ENCODE results near the gene RNF26.

The RNF26 gene

DNA sequence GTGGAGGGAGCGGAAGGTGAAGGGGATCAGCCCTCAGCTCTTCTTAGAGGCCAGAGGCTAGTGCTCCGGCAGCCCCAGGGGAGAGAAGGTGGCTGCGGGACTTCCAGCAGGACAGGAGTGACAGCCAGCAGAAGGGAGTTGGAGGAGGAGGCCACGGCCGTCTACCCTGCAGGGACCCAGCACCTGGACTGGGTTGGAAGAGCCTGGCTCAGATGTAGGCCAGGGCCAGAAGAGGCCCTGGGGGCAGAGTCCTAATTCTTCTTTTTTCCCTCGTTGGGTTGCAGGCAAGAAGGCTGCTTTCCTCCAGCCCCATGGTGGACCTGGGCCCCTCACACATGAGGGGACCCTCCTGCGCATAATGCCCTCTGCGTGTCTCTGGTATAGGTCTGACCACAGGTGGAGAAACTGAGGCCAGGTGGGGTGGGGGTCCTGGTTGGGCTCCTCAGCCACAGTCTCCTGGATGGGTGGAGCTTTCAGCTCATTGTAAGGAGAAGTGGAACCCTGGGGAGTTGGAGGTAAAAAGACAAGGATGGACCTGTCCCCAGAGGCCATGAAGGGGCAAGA is 15.1 kb upstream of the RNF26 start:
- Histone ChIP-seq H3K9me3 (no peaks in the 10 kb centered on the region), H3K4me1 (peaks cover 41% of the 10 kb centered on the region), H3K36me3 (replicated peaks) (peaks cover 5% of the 10 kb centered on the region), H3K27me3 (ENCODE audit: low read depth) (no peaks in the 10 kb centered on the region), H3K4me3 (no peak overlapping the region)
- in situ Hi-C loops (cut with MboI; ENCODE audit: low sequenced_read_pairs), result no loop called here
- no peak for DNase-seq (ENCODE audit: low spot score in 2 of 2)

DNA sequence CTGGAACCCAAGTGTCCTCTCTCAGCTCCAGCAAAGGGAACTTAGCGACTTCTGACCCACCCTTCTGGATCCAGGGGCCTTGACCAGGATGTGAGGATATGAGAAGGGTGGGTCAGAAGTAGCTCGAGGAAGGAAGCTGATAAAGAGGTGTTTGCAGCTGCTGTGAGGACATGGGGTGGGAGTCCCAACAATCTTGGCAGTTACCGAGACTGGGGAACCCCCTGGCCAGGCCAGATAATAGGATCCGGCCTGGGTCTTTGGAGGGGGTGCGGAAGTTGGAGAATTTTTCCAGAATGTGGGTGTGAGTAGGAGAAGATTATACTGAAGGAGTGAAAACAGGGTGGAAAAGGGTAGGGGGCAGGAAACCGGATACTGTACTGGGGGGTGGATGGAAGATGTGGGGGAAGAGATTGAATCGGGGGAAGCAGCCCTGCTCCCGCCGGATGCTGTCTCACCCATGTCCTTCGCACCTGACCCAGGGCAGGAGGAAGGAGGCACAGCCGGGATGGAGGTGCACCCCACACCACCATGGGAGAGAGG is 14.6 kb upstream of the RNF26 start:
- no peak for DNase-seq (ENCODE audit: low spot score in 2 of 2)
- H3K9me3 ChIP-seq, result no peaks in the 10 kb centered on the region
- H3K4me1 ChIP-seq, result peaks cover 41% of the 10 kb centered on the region
- in situ Hi-C loops (cut with MboI; ENCODE audit: low sequenced_read_pairs), result loop anchor here (10.0 kb wide), 1 partner anchor 65 kb away; the partner anchor contains the start of gene USP2
- no peaks in the 10 kb centered on the region for H3K27me3 ChIP-seq (ENCODE audit: low read depth)
- H3K4me3 ChIP-seq, result no peak overlapping the region
- no peaks in the 10 kb centered on the region; the same call in none of the 2 replicates for H3K36me3 ChIP-seq (replicated peaks)

DNA sequence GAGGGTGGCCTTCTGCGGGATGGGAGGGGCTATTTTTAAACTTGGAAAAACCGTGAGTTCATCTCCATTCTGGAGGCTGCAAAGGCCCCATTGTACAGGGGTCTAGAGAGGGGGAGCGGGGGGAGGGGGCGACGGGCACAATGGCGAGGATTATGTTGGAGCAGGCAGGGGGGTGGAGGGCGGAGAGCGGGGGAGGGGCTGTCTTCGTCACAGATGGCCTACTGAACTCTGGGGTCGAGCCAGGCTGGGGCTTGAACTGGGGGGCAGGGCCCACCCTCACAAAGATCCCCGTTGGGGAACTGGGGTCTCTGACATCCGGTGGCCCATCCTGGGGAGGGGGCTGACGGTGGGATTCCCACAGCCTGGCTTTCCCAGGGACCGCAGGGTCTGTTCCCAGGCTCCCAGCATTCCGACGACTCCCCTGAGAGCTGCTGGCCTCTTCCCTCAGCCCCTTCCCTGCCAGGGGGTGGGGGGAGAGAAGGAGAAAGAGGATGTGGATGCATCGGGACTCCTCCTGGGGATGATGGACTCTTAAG is 14.0 kb upstream of the RNF26 start:
- H3K4me1 ChIP-seq, result peaks cover 41% of the 10 kb centered on the region
- DNase-seq (ENCODE audit: low spot score in 2 of 2), result peak; percentile 23 to 77
- peak overlapping the region; percentile 29 for H3K4me3 ChIP-seq
- in situ Hi-C loops (cut with MboI; ENCODE audit: low sequenced_read_pairs), result loop anchor here (10.0 kb wide), 1 partner anchor 64 kb away; the partner anchor contains the start of gene USP2
- H3K9me3 ChIP-seq, result no peaks in the 10 kb centered on the region
- no peaks in the 10 kb centered on the region; the same call in 1 of the 2 replicates for H3K36me3 ChIP-seq (replicated peaks)
- H3K27me3 ChIP-seq (ENCODE audit: low read depth), result no peaks in the 10 kb centered on the region

- no peaks in the 10 kb centered on the region for H3K27me3 ChIP-seq (ENCODE audit: low read depth)
- H3K4me3 ChIP-seq, result peak overlapping the region; percentile 29
- H3K36me3 ChIP-seq (replicated peaks), result no peaks in the 10 kb centered on the region; the same call in 1 of the 2 replicates
- peak; percentile 54 to 80 for DNase-seq (ENCODE audit: low spot score in 2 of 2)
- in situ Hi-C loops (cut with MboI; ENCODE audit: low sequenced_read_pairs), result loop anchor here (10.0 kb wide), 1 partner anchor 64 kb away; the partner anchor contains the start of gene USP2
- peaks cover 37% of the 10 kb centered on the region for H3K4me1 ChIP-seq
- no peaks in the 10 kb centered on the region for H3K9me3 ChIP-seq
Observed at GRCh38 chr11:119320776-119321524, 13.4 kb upstream of the RNF26 start.

DNA sequence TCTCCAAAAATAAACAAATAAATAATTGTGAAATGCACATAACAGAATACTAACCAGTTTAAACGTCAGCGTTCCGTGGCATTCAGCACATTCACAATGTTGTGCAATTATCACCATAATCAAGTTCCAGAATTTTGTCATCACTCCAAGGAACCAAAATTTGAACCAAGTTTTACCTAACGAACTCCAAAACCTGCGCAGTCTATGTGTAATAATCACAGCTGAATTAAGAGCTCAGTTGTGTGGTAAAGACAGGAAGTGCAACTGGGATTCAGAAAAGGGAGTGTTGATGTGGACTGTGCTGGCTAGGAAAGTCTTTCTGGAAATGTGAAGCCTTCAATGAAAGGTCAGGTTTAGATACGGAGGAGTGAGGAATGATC is 12.0 kb upstream of the RNF26 start:
- Histone ChIP-seq H3K9me3 (no peaks in the 10 kb centered on the region), H3K4me1 (peaks cover 34% of the 10 kb centered on the region), H3K27me3 (ENCODE audit: low read depth) (no peaks in the 10 kb centered on the region), H3K4me3 (no peak overlapping the region), H3K36me3 (replicated peaks) (no peaks in the 10 kb centered on the region)
- in situ Hi-C loops (cut with MboI; ENCODE audit: low sequenced_read_pairs), result loop anchor here (10.0 kb wide), 1 partner anchor 62 kb away; the partner anchor contains the start of gene USP2
- no peak for DNase-seq (ENCODE audit: low spot score in 2 of 2)

- H3K36me3 ChIP-seq (replicated peaks), result no peaks in the 10 kb centered on the region
- peaks cover 32% of the 10 kb centered on the region for H3K4me1 ChIP-seq
- DNase-seq (ENCODE audit: low spot score in 2 of 2), result no peak
- in situ Hi-C loops (cut with MboI; ENCODE audit: low sequenced_read_pairs), result loop anchor here (10.0 kb wide), 1 partner anchor 62 kb away; the partner anchor contains the start of gene USP2
- no peaks in the 10 kb centered on the region for H3K9me3 ChIP-seq
- H3K4me3 ChIP-seq, result no peak overlapping the region
- H3K27me3 ChIP-seq (ENCODE audit: low read depth), result no peaks in the 10 kb centered on the region
Observed at GRCh38 chr11:119322921-119323531, 11.3 kb upstream of the RNF26 start.

GRCh38 chr11:119323532-119324033 is 10.7 kb upstream of the RNF26 start:
- no peaks in the 10 kb centered on the region for H3K27me3 ChIP-seq (ENCODE audit: low read depth)
- DNase-seq (ENCODE audit: low spot score in 2 of 2), result peak; percentile 56 to 93
- in situ Hi-C loops (cut with MboI; ENCODE audit: low sequenced_read_pairs), result loop anchor here (10.0 kb wide), 1 partner anchor 61 kb away; the partner anchor contains the start of gene USP2
- no peaks in the 10 kb centered on the region for H3K9me3 ChIP-seq
- no peak overlapping the region for H3K4me3 ChIP-seq
- H3K36me3 ChIP-seq (replicated peaks), result no peaks in the 10 kb centered on the region
- peaks cover 30% of the 10 kb centered on the region for H3K4me1 ChIP-seq

GRCh38 chr11:119324189-119324588 is 10.1 kb upstream of the RNF26 start:
- H3K4me1 ChIP-seq, result peaks cover 24% of the 10 kb centered on the region
- no peak for DNase-seq (ENCODE audit: low spot score in 2 of 2)
- no peak overlapping the region for H3K4me3 ChIP-seq
- H3K36me3 ChIP-seq (replicated peaks), result no peaks in the 10 kb centered on the region
- in situ Hi-C loops (cut with MboI; ENCODE audit: low sequenced_read_pairs), result loop anchor here (10.0 kb wide), 1 partner anchor 61 kb away; the partner anchor contains the start of gene USP2
- H3K9me3 ChIP-seq, result no peaks in the 10 kb centered on the region
- H3K27me3 ChIP-seq (ENCODE audit: low read depth), result no peaks in the 10 kb centered on the region

DNA sequence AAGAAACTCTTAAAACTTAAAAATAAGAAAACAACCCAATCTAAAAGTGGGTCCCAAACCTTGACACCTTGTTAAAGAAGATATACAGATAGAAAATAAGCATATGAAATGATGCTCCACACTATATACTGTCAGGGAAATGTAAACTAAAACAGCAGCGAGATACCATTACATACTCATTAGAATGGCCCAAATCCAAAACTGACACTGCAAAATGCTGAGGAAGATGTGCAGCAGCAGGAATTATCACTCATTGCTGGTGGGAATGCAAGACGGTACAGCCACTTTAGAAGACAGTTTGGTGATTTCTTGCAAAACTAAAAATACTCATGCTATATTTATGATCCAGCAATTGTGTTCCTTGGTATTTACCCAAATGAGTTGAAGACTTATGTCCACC is 5.0 kb upstream of the RNF26 start:
- in situ Hi-C loops (cut with MboI; ENCODE audit: low sequenced_read_pairs), result loop anchor here (10.0 kb wide), 1 partner anchor 55 kb away; the partner anchor contains the start of gene USP2
- no peak for DNase-seq (ENCODE audit: low spot score in 2 of 2)
- H3K27me3 ChIP-seq (ENCODE audit: low read depth), result no peaks in the 10 kb centered on the region
- H3K36me3 ChIP-seq (replicated peaks), result no peaks in the 10 kb centered on the region
- H3K4me1 ChIP-seq, result peaks cover 23% of the 10 kb centered on the region
- no peak overlapping the region for H3K4me3 ChIP-seq
- H3K9me3 ChIP-seq, result no peaks in the 10 kb centered on the region

DNA sequence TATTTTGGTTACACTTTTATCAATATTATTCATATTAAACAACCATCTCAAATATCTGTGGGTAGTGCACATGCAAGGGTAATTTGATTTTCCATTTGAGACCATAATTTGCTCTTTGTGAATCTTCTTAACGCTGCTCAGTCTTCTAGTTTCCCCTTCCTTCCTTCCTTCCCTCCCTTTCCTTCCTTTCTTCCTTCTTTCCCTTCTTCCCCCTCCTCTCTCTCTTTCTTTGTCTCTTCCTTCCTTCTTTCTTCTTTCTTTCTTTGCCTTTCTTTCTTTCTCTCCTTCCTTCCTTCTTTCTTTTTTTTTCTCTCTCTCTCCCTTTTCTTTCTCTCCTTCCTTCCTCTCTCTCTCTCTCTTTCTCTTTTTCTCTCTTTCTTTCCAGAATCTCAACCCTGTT is 4.1 kb upstream of the RNF26 start:
- no peaks in the 10 kb centered on the region for H3K9me3 ChIP-seq
- no peaks in the 10 kb centered on the region for H3K27me3 ChIP-seq (ENCODE audit: low read depth)
- no peak for DNase-seq (ENCODE audit: low spot score in 2 of 2)
- no peak overlapping the region for H3K4me3 ChIP-seq
- in situ Hi-C loops (cut with MboI; ENCODE audit: low sequenced_read_pairs), result no loop called here
- peaks cover 23% of the 10 kb centered on the region for H3K4me1 ChIP-seq
- no peaks in the 10 kb centered on the region for H3K36me3 ChIP-seq (replicated peaks)

GRCh38 chr11:119332111-119332765 is 2.1 kb upstream of the RNF26 start:
- Histone ChIP-seq H3K4me1 (peaks cover 23% of the 10 kb centered on the region), H3K36me3 (replicated peaks) (peaks cover 11% of the 10 kb centered on the region), H3K27me3 (ENCODE audit: low read depth) (no peaks in the 10 kb centered on the region), H3K4me3 (no peak overlapping the region), H3K9me3 (no peaks in the 10 kb centered on the region)
- in situ Hi-C loops (cut with MboI; ENCODE audit: low sequenced_read_pairs), result no loop called here
- DNase-seq (ENCODE audit: low spot score in 2 of 2), result peak; percentile 67 to 91

GRCh38 chr11:119335091-119335654 is 846 bp downstream of the RNF26 start:
- peaks cover 33% of the 10 kb centered on the region for H3K4me1 ChIP-seq
- H3K36me3 ChIP-seq (replicated peaks), result peaks cover 14% of the 10 kb centered on the region
- no peaks in the 10 kb centered on the region for H3K27me3 ChIP-seq (ENCODE audit: low read depth)
- peak overlapping the region; percentile 83 for H3K4me3 ChIP-seq
- H3K9me3 ChIP-seq, result no peaks in the 10 kb centered on the region
- no peak for DNase-seq (ENCODE audit: low spot score in 2 of 2)
- in situ Hi-C loops (cut with MboI; ENCODE audit: low sequenced_read_pairs), result no loop called here

Measured in HAP-1 (cell line).